B cell (primary cell): ENCODE results near the gene FERD3L. TPM values are rescaled to one million over a fixed set of nuclear protein-coding genes. Genes with fewer than 3 reads are reported as not detected.

Experiments
- ATAC-seq: fragments of 200-7000 bp; cut with Tn5 transposase; one replicate; pipeline ENCODE4 v1.10.0; 2021; ENCODE audit warnings: low read depth, mild to moderate bottlenecking, moderate number of reproducible peaks, moderate library complexity
- CTCF ChIA-PET: fragments of 350-600 bp; sonication (Branson Sonifier 250); formaldehyde crosslinking; loops from one replicate; lab custom pipeline; 2021; ENCODE audit warnings: antibody characterized with exemption, inconsistent platforms; lab: Charles Lee
- POLR2A ChIA-PET: fragments of 350-600 bp; sonication (Branson Sonifier 250); formaldehyde crosslinking; loops from one replicate; lab custom pipeline; 2021; ENCODE audit warnings: antibody characterized with exemption; lab: Charles Lee
- DNase-seq: peaks from one replicate; pipeline ENCODE4 v3.0.0; 2013
- H2AFZ ChIP-seq: 2 replicates; pipeline ENCODE4 v1.6.1; 2012; ENCODE audit warnings: mild to moderate bottlenecking, low read depth, low read length; ENCODE audit not compliant: insufficient read depth, poor library complexity, severe bottlenecking
- H3K27ac ChIP-seq, 2 donors: 1 replicate in 1 of 2; 2 replicates in 1 of 2; pipeline ENCODE4 v1.5.1; 2012 to 2013; ENCODE audit warnings: low read length in 2 of 2, mild to moderate bottlenecking in 2 of 2, moderate library complexity in 1 of 2
- H3K27me3 ChIP-seq, 4 experiments: fragments of 200-600 bp in 1 of 4; sonication (generic) in 1 of 4; replicated peaks in 1 of 4; 1 replicate in 2 of 4; 2 replicates in 2 of 4; pipeline versions ENCODE4 v1.6.1 to v1.7.0; 2013 to 2016; ENCODE audit warnings: low read length in 3 of 4, mild to moderate bottlenecking in 2 of 4, mixed read lengths in 1 of 4, moderate library complexity in 1 of 4; ENCODE audit not compliant: insufficient read depth in 4 of 4, control insufficient read depth in 3 of 4; ENCODE audit errors: control extremely low read depth in 1 of 4
- H3K36me3 ChIP-seq, 2 experiments: replicated peaks in 1 of 2; 1 replicate in 1 of 2; 2 replicates in 1 of 2; pipeline versions ENCODE4 v1.6.1 to v1.7.1; 2013; ENCODE audit warnings: low read length in 1 of 2; ENCODE audit not compliant: insufficient read depth in 2 of 2, control insufficient read depth in 1 of 2; ENCODE audit errors: control extremely low read depth in 1 of 2, extremely low read depth in 1 of 2
- H3K4me1 ChIP-seq, 2 donors: fragments of 200-600 bp in 1 of 2; sonication (generic) in 1 of 2; 1 replicate in 1 of 2; 2 replicates in 1 of 2; pipeline versions ENCODE4 v1.5.1 to v1.6.1; 2013 to 2017; ENCODE audit warnings: low read length in 2 of 2; ENCODE audit not compliant: control insufficient read depth in 2 of 2, insufficient read depth in 2 of 2
- H3K4me2 ChIP-seq: replicated peaks from 2 replicates; pipeline ENCODE3; 2012; ENCODE audit warnings: mild to moderate bottlenecking, low read depth, low read length; ENCODE audit not compliant: poor library complexity, severe bottlenecking
- H3K4me3 ChIP-seq, 5 experiments: fragments of 200-600 bp in 1 of 5; sonication (generic) in 1 of 5; 1 replicate in 3 of 5; 2 replicates in 2 of 5; pipeline versions ENCODE4 v1.5.1 to v1.7.0; 2011 to 2016; ENCODE audit warnings: low read length in 4 of 5, mild to moderate bottlenecking in 4 of 5, low read depth in 2 of 5, control low read depth in 1 of 5, moderate library complexity in 1 of 5; ENCODE audit not compliant: insufficient read depth in 1 of 5; ENCODE audit errors: control extremely low read depth in 1 of 5, extremely low read depth in 1 of 5
- H3K79me2 ChIP-seq: fragments of 200-600 bp; sonication (generic); one replicate; pipeline ENCODE4 v1.6.0; 2016; ENCODE audit warnings: low read length; ENCODE audit not compliant: control insufficient read depth, insufficient read depth
- H3K9ac ChIP-seq: fragments of 200-600 bp; sonication (generic); 2 replicates; pipeline ENCODE4 v1.6.1; 2017; ENCODE audit warnings: mild to moderate bottlenecking, low read length, moderate library complexity
- H3K9me3 ChIP-seq, 3 donors: one replicate each; pipeline versions ENCODE4 v1.6.1 to v1.7.1; 2013; ENCODE audit warnings: low read length in 2 of 3; ENCODE audit not compliant: control insufficient read depth in 2 of 3, insufficient read depth in 1 of 3; ENCODE audit errors: control extremely low read depth in 1 of 3
- H4K20me1 ChIP-seq: 2 replicates; pipeline ENCODE4 v1.6.0; 2012; ENCODE audit warnings: mild to moderate bottlenecking, low read length; ENCODE audit not compliant: insufficient read depth, control insufficient read depth, poor library complexity, severe bottlenecking
- H3K27ac Mint-ChIP-seq: one replicate; pipeline ENCODE4 v1.8.0; 2021; ENCODE audit warnings: mixed read lengths
- H3K27me3 Mint-ChIP-seq: one replicate; pipeline ENCODE4 v1.8.0; 2021; ENCODE audit warnings: mixed read lengths
- H3K4me1 Mint-ChIP-seq: one replicate; pipeline ENCODE4 v1.8.0; 2021; ENCODE audit warnings: mixed read lengths
- H3K4me3 Mint-ChIP-seq: one replicate; pipeline ENCODE4 v1.8.0; 2021; ENCODE audit warnings: mixed read lengths
- H3K9me3 Mint-ChIP-seq: one replicate; pipeline ENCODE4 v1.8.0; 2022; ENCODE audit warnings: mixed read lengths; ENCODE audit not compliant: insufficient read depth
- EZH2 ChIP-seq: IDR thresholded peaks from 2 replicates; pipeline ENCODE4 v1.6.1; 2012; ENCODE audit warnings: borderline replicate concordance, low read depth, mild to moderate bottlenecking, moderate library complexity, low read length; ENCODE audit not compliant: insufficient read depth, poor library complexity, severe bottlenecking
- WGBS: methylation state at CpG from one replicate; pipeline ENCODE4 v1.1.5; 2013; ENCODE audit warnings: missing lambda C conversion rate; ENCODE audit not compliant: insufficient coverage; 5-methylcytosine and 5-hydroxymethylcytosine counted together
- intact Hi-C: fragments of 100-400 bp; cut with micrococcal nuclease; formaldehyde crosslinking; loops from one replicate; pipeline ENCODE4 v1.10.0; 2022
- polyA plus RNA-seq: library from polyadenylated mRNA; depleted of rRNA; stranded (reverse); fragments of >200 nt; gene quantifications from 2 replicates; pipeline ENCODE4 v1.2.3, GENCODE V29; 2012
- total RNA-seq, 2 donors: library from RNA; stranded (reverse); fragments of 120-200 nt in 1 of 2; gene quantifications; 1 replicate in 1 of 2; 2 replicates in 1 of 2; pipeline versions ENCODE4 v1.2.3 to v1.2.4, GENCODE V29; 2013 to 2022
- TF ChIP-seq, protein P1 (sequence below): fragments of 200-600 bp; IDR thresholded peaks from one replicate; pipeline ENCODE4 v1.8.0; 2022; ENCODE audit warnings: antibody characterized with exemption, mild to moderate bottlenecking

Gene FERD3L
- total and polyA plus RNA-seq, 2 donors (not counting 1 experiment from before 2014, with no cell fraction given): not detected

- no peaks in the 10 kb centered on the region for H3K36me3 ChIP-seq
- Mint-ChIP-seq H3K27me3 (peaks cover 66% of the 10 kb centered on the region), H3K4me1 (peaks cover 20% of the 10 kb centered on the region), H3K9me3 (no peaks in the 10 kb centered on the region), H3K4me3 (no peak overlapping the region), H3K27ac (no peak overlapping the region)
- intact Hi-C loops: no loop called here
- no CpG with 5 or more reads among the region's 3 CpGs for WGBS
- H3K27ac ChIP-seq: no peak overlapping the region
- H3K4me2 ChIP-seq: no peak overlapping the region
- TF ChIP-seq EZH2: no peak
- TF ChIP-seq, protein P1, sequence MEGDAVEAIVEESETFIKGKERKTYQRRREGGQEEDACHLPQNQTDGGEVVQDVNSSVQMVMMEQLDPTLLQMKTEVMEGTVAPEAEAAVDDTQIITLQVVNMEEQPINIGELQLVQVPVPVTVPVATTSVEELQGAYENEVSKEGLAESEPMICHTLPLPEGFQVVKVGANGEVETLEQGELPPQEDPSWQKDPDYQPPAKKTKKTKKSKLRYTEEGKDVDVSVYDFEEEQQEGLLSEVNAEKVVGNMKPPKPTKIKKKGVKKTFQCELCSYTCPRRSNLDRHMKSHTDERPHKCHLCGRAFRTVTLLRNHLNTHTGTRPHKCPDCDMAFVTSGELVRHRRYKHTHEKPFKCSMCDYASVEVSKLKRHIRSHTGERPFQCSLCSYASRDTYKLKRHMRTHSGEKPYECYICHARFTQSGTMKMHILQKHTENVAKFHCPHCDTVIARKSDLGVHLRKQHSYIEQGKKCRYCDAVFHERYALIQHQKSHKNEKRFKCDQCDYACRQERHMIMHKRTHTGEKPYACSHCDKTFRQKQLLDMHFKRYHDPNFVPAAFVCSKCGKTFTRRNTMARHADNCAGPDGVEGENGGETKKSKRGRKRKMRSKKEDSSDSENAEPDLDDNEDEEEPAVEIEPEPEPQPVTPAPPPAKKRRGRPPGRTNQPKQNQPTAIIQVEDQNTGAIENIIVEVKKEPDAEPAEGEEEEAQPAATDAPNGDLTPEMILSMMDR: no peak
- H3K4me1 ChIP-seq: peaks cover 29 to 44% of the 10 kb centered on the region in 2 donors
- no peak overlapping the region for H3K4me3 ChIP-seq
- H3K79me2 ChIP-seq: no peaks in the 10 kb centered on the region
- no peak for DNase-seq
- H2AFZ ChIP-seq: no peak overlapping the region
- peaks cover 0 to 66% (median 64%) of the 10 kb centered on the region in 4 experiments for H3K27me3 ChIP-seq
- peaks cover 0 to 16% (median 0%) of the 10 kb centered on the region in 3 donors for H3K9me3 ChIP-seq
- no peak for ATAC-seq
- H3K9ac ChIP-seq: no peak overlapping the region
- no peaks in the 10 kb centered on the region for H4K20me1 ChIP-seq
- ChIA-PET POLR2A (no interaction called here), CTCF (no interaction called here)
These were observed 31.2 kb downstream of the FERD3L start for GRCh38 chr7:19113855-19114550.

- no peak for ATAC-seq
- Histone ChIP-seq H3K27me3 (peaks cover 0 to 74% (median 65%) of the 10 kb centered on the region in 4 experiments), H3K4me1 (peaks cover 26 to 43% of the 10 kb centered on the region in 2 donors), H3K27ac (no peak overlapping the region), H3K9me3 (peaks cover 0 to 17% (median 0%) of the 10 kb centered on the region in 3 donors), H3K4me2 (no peak overlapping the region), H3K36me3 (no peaks in the 10 kb centered on the region), H3K4me3 (no peak overlapping the region), H3K79me2 (no peaks in the 10 kb centered on the region), H4K20me1 (no peaks in the 10 kb centered on the region), H3K9ac (no peak overlapping the region), H2AFZ (no peak overlapping the region)
- H3K4me1 Mint-ChIP-seq: peaks cover 14% of the 10 kb centered on the region
- H3K27ac Mint-ChIP-seq: no peak overlapping the region
- POLR2A ChIA-PET: no interaction called here
- no peak overlapping the region for H3K4me3 Mint-ChIP-seq
- DNase-seq: no peak
- H3K9me3 Mint-ChIP-seq: no peaks in the 10 kb centered on the region
- WGBS: no CpG with 5 or more reads among the region's 4 CpGs
- intact Hi-C loops: no loop called here
- peaks cover 67% of the 10 kb centered on the region for H3K27me3 Mint-ChIP-seq
- CTCF ChIA-PET: no interaction called here
- TF ChIP-seq, protein P1: no peak
- TF ChIP-seq EZH2: no peak
These were observed 32.2 kb downstream of the FERD3L start for GRCh38 chr7:19113002-19113350.
